Measurements from ENCODE around the gene NDC1.
"Not testable (repeated sequence)": the region's sequence is repeated elsewhere in the genome, so short reads cannot be mapped to it uniquely, and the experiment has no call there.

The NDC1 gene

GRCh38 chr1:53783056-53783455, 55.0 kb downstream of the NDC1 start:
- Mint-ChIP-seq H3K27ac (ENCODE audit: low read depth) (peak overlapping the region; percentile 32), H3K4me3 (no peak overlapping the region), H3K27me3 (no peaks in the 10 kb centered on the region), H3K9me3 (no peaks in the 10 kb centered on the region), H3K4me1 (no peaks in the 10 kb centered on the region), H3K36me3 (ENCODE audit: insufficient read depth) (peaks cover 36% of the 10 kb centered on the region)
- no peak for DNase-seq (ENCODE audit: low spot score in 2 of 2)
- no peak for ATAC-seq (replicated peaks; ENCODE audit: extremely low read depth, poor library complexity, severe bottlenecking)

GRCh38 chr1:53781654-53782053, 56.4 kb downstream of the NDC1 start:
- DNase-seq (ENCODE audit: low spot score in 2 of 2): no peak
- Mint-ChIP-seq H3K4me3 (no peak overlapping the region), H3K27me3 (no peaks in the 10 kb centered on the region), H3K27ac (ENCODE audit: low read depth) (no peak overlapping the region), H3K36me3 (ENCODE audit: insufficient read depth) (peaks cover 27% of the 10 kb centered on the region), H3K4me1 (no peaks in the 10 kb centered on the region), H3K9me3 (no peaks in the 10 kb centered on the region)
- ATAC-seq (replicated peaks; ENCODE audit: extremely low read depth, poor library complexity, severe bottlenecking): no peak

- ATAC-seq (replicated peaks; ENCODE audit: extremely low read depth, poor library complexity, severe bottlenecking) (no peak), DNase-seq (ENCODE audit: low spot score in 2 of 2) (no peak)
- H3K36me3 Mint-ChIP-seq (ENCODE audit: insufficient read depth): peaks cover 10% of the 10 kb centered on the region
- H3K9me3 Mint-ChIP-seq: no peaks in the 10 kb centered on the region
- H3K4me3 Mint-ChIP-seq: no peak overlapping the region
- no peaks in the 10 kb centered on the region for H3K4me1 Mint-ChIP-seq
- H3K27ac Mint-ChIP-seq (ENCODE audit: low read depth): no peak overlapping the region
- H3K27me3 Mint-ChIP-seq: no peaks in the 10 kb centered on the region
Observed at GRCh38 chr1:53777272-53777671, 60.8 kb downstream of the NDC1 start.

GRCh38 chr1:53771648-53772047, 66.4 kb downstream of the NDC1 start:
- no peak overlapping the region for H3K27ac Mint-ChIP-seq (ENCODE audit: low read depth)

GRCh38 chr1:53769780-53770179, 68.3 kb downstream of the NDC1 start:
- Mint-ChIP-seq H3K27ac (ENCODE audit: low read depth) (peak overlapping the region; percentile 60), H3K4me3 (no peak overlapping the region), H3K9me3 (no peaks in the 10 kb centered on the region), H3K27me3 (no peaks in the 10 kb centered on the region), H3K36me3 (ENCODE audit: insufficient read depth) (peaks cover 4% of the 10 kb centered on the region), H3K4me1 (peaks cover 19% of the 10 kb centered on the region)
- ATAC-seq (replicated peaks; ENCODE audit: extremely low read depth, poor library complexity, severe bottlenecking) (no peak), DNase-seq (ENCODE audit: low spot score in 2 of 2) (no peak)

More at GRCh38 chr1:53771648-53772047, 66.4 kb downstream of the NDC1 start:
- DNase-seq (ENCODE audit: low spot score in 2 of 2): no peak
- H3K36me3 Mint-ChIP-seq (ENCODE audit: insufficient read depth): peaks cover 4% of the 10 kb centered on the region
- no peaks in the 10 kb centered on the region for H3K27me3 Mint-ChIP-seq
- ATAC-seq (replicated peaks; ENCODE audit: extremely low read depth, poor library complexity, severe bottlenecking): no peak
- H3K4me3 Mint-ChIP-seq: no peak overlapping the region
- no peaks in the 10 kb centered on the region for H3K9me3 Mint-ChIP-seq
- H3K4me1 Mint-ChIP-seq: peaks cover 5% of the 10 kb centered on the region

GRCh38 chr1:53769184-53769583, 68.9 kb downstream of the NDC1 start:
- H3K4me3 Mint-ChIP-seq: no peak overlapping the region
- H3K4me1 Mint-ChIP-seq: peaks cover 19% of the 10 kb centered on the region
- DNase-seq (ENCODE audit: low spot score in 2 of 2): no peak
- H3K36me3 Mint-ChIP-seq (ENCODE audit: insufficient read depth): peaks cover 4% of the 10 kb centered on the region
- H3K27ac Mint-ChIP-seq (ENCODE audit: low read depth): peak overlapping the region; percentile 60
- no peaks in the 10 kb centered on the region for H3K9me3 Mint-ChIP-seq
- H3K27me3 Mint-ChIP-seq: no peaks in the 10 kb centered on the region
- no peak for ATAC-seq (replicated peaks; ENCODE audit: extremely low read depth, poor library complexity, severe bottlenecking)

- ATAC-seq (replicated peaks; ENCODE audit: extremely low read depth, poor library complexity, severe bottlenecking) (no peak), DNase-seq (ENCODE audit: low spot score in 2 of 2) (no peak)
- H3K9me3 Mint-ChIP-seq: no peaks in the 10 kb centered on the region
- peaks cover 2% of the 10 kb centered on the region for H3K36me3 Mint-ChIP-seq (ENCODE audit: insufficient read depth)
- peaks cover 19% of the 10 kb centered on the region for H3K4me1 Mint-ChIP-seq
- H3K27me3 Mint-ChIP-seq: no peaks in the 10 kb centered on the region
- H3K4me3 Mint-ChIP-seq: peak overlapping the region; percentile 63
- H3K27ac Mint-ChIP-seq (ENCODE audit: low read depth): peak overlapping the region; percentile 86
Observed at GRCh38 chr1:53766831-53767405, 71.2 kb downstream of the NDC1 start.

GRCh38 chr1:53766194-53766742, 71.8 kb downstream of the NDC1 start:
- Mint-ChIP-seq H3K36me3 (ENCODE audit: insufficient read depth) (peaks cover 2% of the 10 kb centered on the region), H3K4me3 (peak overlapping the region; percentile 63), H3K9me3 (no peaks in the 10 kb centered on the region), H3K4me1 (peaks cover 19% of the 10 kb centered on the region), H3K27me3 (no peaks in the 10 kb centered on the region), H3K27ac (ENCODE audit: low read depth) (peak overlapping the region; percentile 86)
- DNase-seq (ENCODE audit: low spot score in 2 of 2) (no peak), ATAC-seq (replicated peaks; ENCODE audit: extremely low read depth, poor library complexity, severe bottlenecking) (peak; percentile 41)

GRCh38 chr1:53765657-53766056, 72.4 kb downstream of the NDC1 start:
- Mint-ChIP-seq H3K4me1 (peaks cover 19% of the 10 kb centered on the region), H3K27ac (ENCODE audit: low read depth) (peak overlapping the region; percentile 86), H3K27me3 (no peaks in the 10 kb centered on the region), H3K4me3 (peak overlapping the region; percentile 63), H3K9me3 (no peaks in the 10 kb centered on the region), H3K36me3 (ENCODE audit: insufficient read depth) (peaks cover 2% of the 10 kb centered on the region)
- ATAC-seq (replicated peaks; ENCODE audit: extremely low read depth, poor library complexity, severe bottlenecking) (peak; percentile 93), DNase-seq (ENCODE audit: low spot score in 2 of 2) (no peak)

GRCh38 chr1:53763911-53764310, 74.2 kb downstream of the NDC1 start:
- ATAC-seq (replicated peaks; ENCODE audit: extremely low read depth, poor library complexity, severe bottlenecking) (no peak), DNase-seq (ENCODE audit: low spot score in 2 of 2) (no peak)
- no peaks in the 10 kb centered on the region for H3K36me3 Mint-ChIP-seq (ENCODE audit: insufficient read depth)
- peaks cover 19% of the 10 kb centered on the region for H3K4me1 Mint-ChIP-seq
- H3K4me3 Mint-ChIP-seq: no peak overlapping the region
- no peaks in the 10 kb centered on the region for H3K9me3 Mint-ChIP-seq
- no peak overlapping the region for H3K27ac Mint-ChIP-seq (ENCODE audit: low read depth)
- H3K27me3 Mint-ChIP-seq: no peaks in the 10 kb centered on the region

- ATAC-seq (replicated peaks; ENCODE audit: extremely low read depth, poor library complexity, severe bottlenecking) (no peak), DNase-seq (ENCODE audit: low spot score in 2 of 2) (no peak)
- no peaks in the 10 kb centered on the region for H3K9me3 Mint-ChIP-seq
- no peaks in the 10 kb centered on the region for H3K27me3 Mint-ChIP-seq
- no peak overlapping the region for H3K27ac Mint-ChIP-seq (ENCODE audit: low read depth)
- peaks cover 19% of the 10 kb centered on the region for H3K4me1 Mint-ChIP-seq
- no peaks in the 10 kb centered on the region for H3K36me3 Mint-ChIP-seq (ENCODE audit: insufficient read depth)
- no peak overlapping the region for H3K4me3 Mint-ChIP-seq
Observed at GRCh38 chr1:53763461-53763860, 74.6 kb downstream of the NDC1 start.

- DNase-seq (ENCODE audit: low spot score in 2 of 2); H3K27ac Mint-ChIP-seq (ENCODE audit: low read depth); H3K4me3 Mint-ChIP-seq; H3K9me3 Mint-ChIP-seq; ATAC-seq (replicated peaks; ENCODE audit: extremely low read depth, poor library complexity, severe bottlenecking); H3K27me3 Mint-ChIP-seq; H3K36me3 Mint-ChIP-seq (ENCODE audit: insufficient read depth); H3K4me1 Mint-ChIP-seq: not testable (repeated sequence)
Observed at GRCh38 chr1:53760497-53760896, 77.6 kb downstream of the NDC1 start.

GRCh38 chr1:53755874-53756273, 82.2 kb downstream of the NDC1 start:
- H3K27ac Mint-ChIP-seq (ENCODE audit: low read depth): no peak overlapping the region
- H3K4me3 Mint-ChIP-seq: no peak overlapping the region
- no peaks in the 10 kb centered on the region for H3K27me3 Mint-ChIP-seq
- ATAC-seq (replicated peaks; ENCODE audit: extremely low read depth, poor library complexity, severe bottlenecking): no peak
- H3K9me3 Mint-ChIP-seq: no peaks in the 10 kb centered on the region
- no peaks in the 10 kb centered on the region for H3K4me1 Mint-ChIP-seq
- H3K36me3 Mint-ChIP-seq (ENCODE audit: insufficient read depth): no peaks in the 10 kb centered on the region
- DNase-seq (ENCODE audit: low spot score in 2 of 2): no peak
